NCI-H1694 (cell line): ENCODE results near the gene NFU1.
A peak's percentile ranks its signal among the peaks of the same experiment; 100 is the strongest.
"Not testable (repeated sequence)": the region's sequence is repeated elsewhere in the genome, so short reads cannot be mapped to it uniquely, and the experiment has no call there.

Experiments used
- DNase-seq: peaks from one replicate; lab custom pipeline; 2025; lab: John Stamatoyannopoulos, UW

Gene NFU1

GRCh38 chr2:69387770-69388481, 49.3 kb downstream of the NFU1 start:
- DNase-seq: no peak

DNA sequence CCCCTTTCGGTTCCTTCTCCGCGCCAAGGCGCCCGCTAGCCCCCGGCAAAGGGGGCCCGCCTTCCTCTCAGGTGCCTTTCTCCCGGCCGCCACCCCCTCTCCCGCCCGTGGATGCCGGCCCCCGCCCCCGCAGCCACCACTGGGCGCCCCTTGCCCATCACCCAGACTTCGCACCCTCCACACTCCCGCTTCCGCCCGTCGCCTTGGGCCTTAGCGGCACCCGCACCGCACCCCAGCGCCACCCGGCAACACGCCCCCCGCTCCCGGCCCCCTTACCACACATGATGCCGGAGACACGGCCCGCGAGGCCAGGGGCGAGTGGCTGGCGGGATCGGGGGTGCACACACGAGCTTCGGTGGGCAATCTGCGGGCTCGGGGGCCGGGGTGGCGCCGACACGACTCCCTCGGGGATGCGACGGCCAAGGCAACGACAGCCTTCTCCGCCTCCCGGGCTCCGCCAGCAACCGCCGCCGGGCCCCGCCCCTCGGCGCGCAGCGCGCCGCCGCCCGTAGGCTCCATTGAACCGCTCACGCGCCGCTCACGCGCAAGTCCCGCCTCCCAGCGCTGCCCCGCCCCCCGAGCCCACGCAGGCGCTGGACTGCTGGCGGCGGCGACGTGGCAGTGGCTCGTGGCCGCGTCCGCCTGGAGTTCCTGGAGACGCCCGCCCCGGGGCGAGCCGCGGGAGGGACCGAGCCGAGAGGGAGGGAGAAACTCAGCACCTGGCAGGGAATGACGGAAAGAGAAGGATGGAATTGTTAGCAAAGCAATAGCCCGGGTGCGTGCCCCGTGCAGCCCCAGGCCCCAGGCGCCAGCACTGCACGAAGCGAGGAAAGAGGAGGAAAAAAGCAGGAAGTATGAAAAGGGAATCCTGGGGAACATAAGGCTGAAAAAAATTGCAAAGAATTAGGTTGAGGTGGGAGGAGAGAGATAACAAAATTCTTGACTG, 50.2 kb downstream of the NFU1 start, which contains the start of gene GFPT1:
GFPT1 (minus strand) TSS at position 439 of the 946 bp plus-strand sequence; CDS start at position 283, 156 bp downstream.
- DNase-seq: peak; percentile 66

- DNase-seq: no peak
Measured at GRCh38 chr2:69386360-69386759, 50.9 kb downstream of the NFU1 start.

- DNase-seq: no peak
Measured at GRCh38 chr2:69385443-69386151, 51.6 kb downstream of the NFU1 start.

DNA sequence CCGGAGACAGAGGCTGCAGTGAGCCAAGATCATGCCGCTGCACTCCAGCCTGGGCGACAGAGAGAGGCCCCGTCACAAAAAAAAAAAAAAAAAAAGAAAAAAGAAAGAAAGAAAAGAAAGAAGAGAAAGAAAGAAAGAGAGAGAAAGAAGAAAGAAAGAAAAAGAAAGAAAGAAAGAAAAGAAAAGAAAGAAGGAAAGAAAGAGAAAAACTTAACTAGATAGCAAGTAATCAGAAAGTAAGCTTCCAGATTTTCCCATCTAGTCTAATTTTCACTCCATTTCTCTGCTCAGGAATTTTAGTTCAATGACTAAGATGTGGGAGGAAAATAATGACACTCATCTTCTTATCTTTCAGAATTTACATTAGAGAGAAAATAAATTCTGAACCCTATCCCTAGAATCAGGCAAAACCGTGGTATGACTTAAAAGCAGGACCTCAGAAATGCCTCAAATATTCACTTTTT, 52.6 kb downstream of the NFU1 start:
- no peak for DNase-seq

GRCh38 chr2:69383176-69383812, 53.9 kb downstream of the NFU1 start:
- no peak for DNase-seq

DNA sequence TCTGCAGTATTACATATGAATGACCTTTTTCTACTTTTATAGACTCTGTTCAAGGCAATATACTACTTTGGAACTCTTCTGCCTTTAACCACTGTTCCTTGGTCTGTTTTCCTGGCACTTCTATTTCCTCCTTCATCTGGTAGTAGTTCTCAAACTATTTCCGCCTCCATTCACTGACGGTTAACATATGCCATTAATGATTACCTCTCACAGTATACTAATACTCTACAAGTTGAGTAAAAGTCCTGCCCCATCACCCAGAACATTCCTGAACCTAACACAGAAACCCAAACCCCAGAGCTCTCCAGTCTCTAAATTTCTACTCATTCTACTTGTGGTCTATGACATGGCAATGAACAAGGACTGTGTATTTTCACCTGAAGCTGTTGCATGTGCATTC, 54.7 kb downstream of the NFU1 start:
- no peak for DNase-seq

DNA sequence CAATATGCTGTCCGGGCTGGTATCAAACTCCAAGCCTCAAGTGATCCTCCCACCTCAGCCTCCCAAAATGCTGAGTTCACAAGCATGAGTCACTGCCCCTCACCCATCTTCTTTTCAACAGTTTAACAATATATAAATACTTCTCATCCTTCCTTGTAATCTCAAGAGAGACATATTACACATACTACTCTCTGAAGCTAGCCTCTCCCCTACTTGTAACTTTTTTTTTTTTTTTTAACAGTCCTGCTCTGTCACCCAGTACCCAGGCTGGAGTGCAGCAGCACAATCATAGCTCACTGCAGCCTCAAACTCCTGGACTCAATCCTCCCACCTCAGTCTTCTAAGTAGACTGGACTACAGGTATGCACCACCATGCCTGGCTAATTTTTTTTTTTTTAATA, 55.9 kb downstream of the NFU1 start:
- DNase-seq: no peak

DNA sequence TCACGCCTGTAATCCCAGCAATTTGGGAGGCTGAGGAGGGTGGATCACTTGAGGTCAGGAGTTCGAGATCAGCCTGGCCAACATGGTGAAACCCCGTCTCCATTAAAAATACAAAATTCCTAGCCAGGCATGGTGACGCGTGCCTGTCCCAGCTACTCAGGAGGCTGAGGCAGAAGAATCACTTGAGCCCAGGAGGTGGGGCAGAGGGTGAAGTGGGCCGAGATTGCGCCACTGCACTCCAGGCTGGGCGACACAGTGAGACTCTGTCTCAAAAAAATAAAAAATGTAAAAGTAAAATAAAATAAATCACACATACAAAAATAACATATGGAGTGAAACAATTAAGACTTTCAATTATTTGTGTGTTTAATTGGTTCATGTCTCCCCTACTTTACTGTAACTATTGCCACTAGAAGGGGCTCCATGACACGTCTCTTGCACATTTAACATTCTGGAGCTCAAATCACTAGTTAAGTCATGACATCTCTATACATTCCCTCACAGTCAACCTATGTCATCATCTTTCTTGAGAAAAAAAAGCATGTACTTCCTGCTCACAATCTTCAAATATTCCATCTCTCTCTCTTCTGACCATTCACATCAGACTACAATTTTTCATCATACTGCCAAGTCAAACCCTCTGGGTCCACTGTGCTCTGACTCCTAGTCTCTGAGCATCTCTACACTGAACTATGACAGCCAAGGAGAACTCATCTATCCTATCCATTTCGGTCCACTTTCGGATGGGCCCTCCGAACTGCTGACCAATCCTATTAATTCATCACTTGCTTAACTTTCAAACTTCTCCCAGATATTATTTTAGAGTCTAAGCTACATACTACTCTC, 56.9 kb downstream of the NFU1 start:
- no peak for DNase-seq

GRCh38 chr2:69376403-69376802, 60.8 kb downstream of the NFU1 start:
- no peak for DNase-seq

DNA sequence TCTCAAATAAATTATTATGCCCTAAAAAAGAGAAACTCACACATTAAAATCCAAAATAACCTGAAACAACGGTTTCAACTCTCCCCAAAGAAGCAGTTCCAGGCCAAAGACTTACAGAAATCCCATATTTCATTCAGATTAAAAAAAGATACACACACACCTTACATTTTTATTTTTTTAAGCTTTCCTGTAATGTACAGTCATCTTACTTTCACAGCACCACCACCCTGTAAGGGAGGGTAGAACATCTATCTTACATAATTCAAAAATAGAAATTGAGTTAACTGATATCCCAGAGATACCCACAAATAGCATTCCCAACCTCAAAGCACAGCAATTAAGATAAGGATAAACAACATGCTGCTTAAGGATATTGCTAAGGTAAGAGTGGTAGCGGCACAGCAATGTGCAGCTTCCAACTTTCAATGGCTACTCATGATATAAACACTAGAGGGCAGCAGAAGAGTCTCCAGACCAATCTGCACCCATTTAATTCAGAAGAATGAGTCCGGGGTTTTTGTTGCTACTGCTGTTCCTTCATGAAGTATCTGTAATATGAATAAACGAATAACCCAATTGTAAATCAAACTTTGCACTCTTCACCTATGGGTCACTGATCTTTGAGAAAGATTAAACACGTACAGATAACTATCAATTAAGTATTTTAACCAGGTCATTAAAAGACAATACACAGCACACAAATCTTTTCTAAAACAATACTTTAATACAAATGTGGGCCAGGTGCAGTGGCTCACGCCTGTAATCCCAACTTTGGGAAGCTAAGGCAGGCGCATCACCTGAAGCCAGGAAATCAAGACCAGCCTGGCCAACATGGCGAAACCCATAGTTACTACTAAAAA, 61.5 kb downstream of the NFU1 start:
- peak; percentile 46 for DNase-seq

DNA sequence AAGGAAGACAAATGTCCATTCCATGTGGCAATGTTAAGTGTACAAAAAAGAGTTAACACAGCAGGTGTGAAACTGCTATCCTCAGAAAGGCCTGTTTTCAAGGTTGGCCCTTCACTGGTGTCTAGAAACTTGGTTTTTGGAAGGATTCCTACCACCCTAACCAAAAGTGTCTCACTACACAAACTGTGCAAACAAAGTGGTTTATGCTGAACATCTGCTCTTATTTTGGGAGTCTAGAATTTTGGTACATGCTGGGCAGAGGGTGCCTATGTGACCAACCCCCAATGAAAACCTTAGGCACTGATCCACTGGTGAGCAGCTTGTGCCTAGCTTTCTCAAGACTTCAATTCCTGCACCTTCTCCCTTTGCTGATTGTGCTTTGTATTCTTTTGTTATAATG, 64.5 kb downstream of the NFU1 start:
- no peak for DNase-seq

- no peak for DNase-seq
Measured at GRCh38 chr2:69369802-69370201, 67.4 kb downstream of the NFU1 start.

- DNase-seq: no peak
Measured at GRCh38 chr2:69368588-69368987, 68.6 kb downstream of the NFU1 start.

DNA sequence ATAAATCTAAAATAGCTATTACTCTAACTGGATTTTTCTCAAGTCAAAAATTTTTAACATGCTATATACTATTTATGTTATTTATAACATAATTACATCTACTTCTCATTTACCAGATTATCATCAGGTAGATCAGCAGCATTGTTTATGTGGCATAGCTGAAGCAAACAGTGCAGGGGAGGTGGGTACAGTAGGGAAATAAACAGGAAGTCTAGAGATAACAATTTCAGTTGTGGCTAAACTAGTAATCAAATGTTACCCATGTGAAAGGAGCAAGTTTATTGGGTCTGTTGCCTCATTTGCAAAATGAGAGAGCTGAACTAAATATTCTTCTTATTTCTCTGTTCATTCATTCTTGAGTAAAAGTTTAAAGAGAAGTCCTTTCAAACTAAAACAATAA, 77.9 kb downstream of the NFU1 start:
- no peak for DNase-seq

DNA sequence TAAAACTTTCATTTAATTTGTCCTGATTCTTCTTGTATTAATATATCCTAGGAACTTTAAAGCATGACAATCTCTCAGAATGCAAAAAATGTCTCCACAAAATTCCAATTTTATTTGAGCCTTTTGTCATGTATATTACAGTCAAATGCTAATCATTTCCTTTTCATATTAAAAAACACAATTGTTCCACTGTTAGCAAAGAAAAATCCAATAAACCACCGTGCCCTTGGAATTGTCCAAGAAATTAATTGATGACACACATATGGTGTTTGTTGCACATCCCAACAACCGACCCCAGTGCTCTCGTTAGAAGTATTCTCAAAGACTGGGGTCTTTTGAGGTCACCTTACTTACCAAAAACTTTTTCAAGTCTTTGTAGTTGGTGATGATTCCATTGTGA, 78.3 kb downstream of the NFU1 start:
- no peak for DNase-seq

- DNase-seq: no peak
Measured at GRCh38 chr2:69356471-69356870, 80.8 kb downstream of the NFU1 start.

- DNase-seq: not testable (repeated sequence)
Measured at GRCh38 chr2:69354976-69355375, 82.3 kb downstream of the NFU1 start.

DNA sequence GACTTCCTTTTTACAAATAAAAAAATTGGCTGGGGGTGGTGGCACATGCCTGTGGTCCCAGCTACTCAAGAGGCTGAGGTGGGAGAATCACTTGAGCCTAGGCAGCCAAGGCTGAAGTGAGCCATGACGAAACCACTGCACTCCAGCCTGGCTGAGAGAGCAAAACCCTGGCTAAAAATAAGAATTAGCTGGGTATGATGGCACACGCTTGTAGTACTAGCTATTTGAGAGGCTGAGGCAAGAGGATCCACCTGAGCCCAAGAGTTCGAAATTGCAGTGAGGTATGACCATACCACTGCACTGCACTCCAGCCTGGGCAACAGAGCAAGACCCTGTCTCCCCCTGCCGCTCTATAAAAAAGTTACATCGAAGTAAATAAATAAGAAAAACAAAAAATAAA, 83.9 kb downstream of the NFU1 start:
- no peak for DNase-seq

- no peak for DNase-seq
Measured at GRCh38 chr2:69348781-69349180, 88.5 kb downstream of the NFU1 start.
